Neutrophil (primary cell): Measurements from ENCODE around the gene MAGOH.
"Not testable (repeated sequence)": the region's sequence is repeated elsewhere in the genome, so short reads cannot be mapped to it uniquely, and the experiment has no call there.

Source experiments
- H3K27ac ChIP-seq: fragments of 200-600 bp; sonication (generic); 2 replicates; pipeline ENCODE4 v1.5.1; 2016; ENCODE audit warnings: mild to moderate bottlenecking, moderate library complexity
- H3K27me3 ChIP-seq: fragments of 200-600 bp; sonication (generic); 2 replicates; pipeline ENCODE4 v1.6.0; 2016; ENCODE audit warnings: mild to moderate bottlenecking
- H3K36me3 ChIP-seq: fragments of 200-600 bp; sonication (generic); 2 replicates; pipeline ENCODE4 v1.5.1; 2017
- H3K4me1 ChIP-seq, 2 experiments: fragments of 200-600 bp in 1 of 2; sonication (generic) in 1 of 2; 1 replicate in 1 of 2; 2 replicates in 1 of 2; pipeline versions ENCODE4 v1.5.1 to v1.6.1; 2013 to 2016; ENCODE audit warnings: low read depth in 1 of 2, low read length in 1 of 2, mild to moderate bottlenecking in 1 of 2, moderate library complexity in 1 of 2; ENCODE audit not compliant: control insufficient read depth in 1 of 2, insufficient read depth in 1 of 2
- H3K4me3 ChIP-seq, 2 experiments: fragments of 200-600 bp in 1 of 2; sonication (generic) in 1 of 2; 1 replicate in 1 of 2; 2 replicates in 1 of 2; pipeline ENCODE4 v1.5.1; 2013 to 2016; ENCODE audit warnings: low read depth in 1 of 2, low read length in 1 of 2, mild to moderate bottlenecking in 1 of 2, moderate library complexity in 1 of 2
- H3K9me3 ChIP-seq: fragments of 200-600 bp; sonication (generic); 2 replicates; pipeline ENCODE4 v1.5.1; 2016
- TF ChIP-seq, protein P1 (sequence below): fragments of 200-600 bp; sonication (generic); IDR thresholded peaks from 2 replicates; pipeline ENCODE4 v1.5.1; 2016; ENCODE audit warnings: antibody characterized with exemption

Gene MAGOH

DNA sequence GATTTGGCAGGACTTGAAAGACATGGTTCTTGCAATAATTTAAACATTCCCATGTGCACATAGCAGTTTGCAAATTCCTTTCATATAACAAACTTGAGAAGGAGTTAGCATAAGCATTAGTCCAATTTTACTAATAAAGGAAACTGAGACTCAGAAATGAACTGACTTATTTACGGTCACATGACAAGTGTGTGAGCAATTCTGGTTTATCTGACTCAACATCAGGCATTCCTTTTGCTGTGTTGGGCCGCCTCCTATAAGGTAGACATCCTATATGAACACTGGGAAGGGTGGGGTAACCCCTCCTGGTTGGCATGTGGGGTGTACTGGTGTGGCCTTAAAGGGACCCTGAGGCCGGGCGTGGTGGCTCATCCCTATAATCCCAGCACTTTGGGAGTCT lies 50.2 kb downstream of the MAGOH start:
- Histone ChIP-seq H3K36me3 (no peaks in the 10 kb centered on the region), H3K27me3 (no peaks in the 10 kb centered on the region), H3K27ac (no peak overlapping the region), H3K4me1 (no peaks in the 10 kb centered on the region), H3K9me3 (no peaks in the 10 kb centered on the region), H3K4me3 (no peak overlapping the region)
- TF ChIP-seq, protein P1, sequence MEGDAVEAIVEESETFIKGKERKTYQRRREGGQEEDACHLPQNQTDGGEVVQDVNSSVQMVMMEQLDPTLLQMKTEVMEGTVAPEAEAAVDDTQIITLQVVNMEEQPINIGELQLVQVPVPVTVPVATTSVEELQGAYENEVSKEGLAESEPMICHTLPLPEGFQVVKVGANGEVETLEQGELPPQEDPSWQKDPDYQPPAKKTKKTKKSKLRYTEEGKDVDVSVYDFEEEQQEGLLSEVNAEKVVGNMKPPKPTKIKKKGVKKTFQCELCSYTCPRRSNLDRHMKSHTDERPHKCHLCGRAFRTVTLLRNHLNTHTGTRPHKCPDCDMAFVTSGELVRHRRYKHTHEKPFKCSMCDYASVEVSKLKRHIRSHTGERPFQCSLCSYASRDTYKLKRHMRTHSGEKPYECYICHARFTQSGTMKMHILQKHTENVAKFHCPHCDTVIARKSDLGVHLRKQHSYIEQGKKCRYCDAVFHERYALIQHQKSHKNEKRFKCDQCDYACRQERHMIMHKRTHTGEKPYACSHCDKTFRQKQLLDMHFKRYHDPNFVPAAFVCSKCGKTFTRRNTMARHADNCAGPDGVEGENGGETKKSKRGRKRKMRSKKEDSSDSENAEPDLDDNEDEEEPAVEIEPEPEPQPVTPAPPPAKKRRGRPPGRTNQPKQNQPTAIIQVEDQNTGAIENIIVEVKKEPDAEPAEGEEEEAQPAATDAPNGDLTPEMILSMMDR = no peak

DNA sequence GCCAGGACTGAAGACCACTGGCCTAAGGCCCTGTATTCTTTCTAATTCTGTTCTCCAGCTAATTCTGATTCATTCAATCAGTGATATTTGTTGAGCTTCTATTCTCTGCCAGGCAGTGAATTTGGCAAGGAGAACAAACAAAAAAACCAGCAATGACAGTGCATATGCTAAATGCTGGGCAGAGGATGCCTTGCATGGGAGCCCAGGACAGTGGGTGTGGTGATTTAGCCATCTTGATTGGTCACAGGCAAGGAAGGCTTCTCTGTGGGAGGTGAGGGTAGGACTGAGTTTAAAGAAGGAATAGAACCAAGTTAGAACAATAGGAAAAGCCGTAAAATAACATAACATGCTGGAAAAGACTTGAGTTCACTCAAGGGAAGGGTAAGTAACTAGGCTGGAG lies 50.9 kb downstream of the MAGOH start:
- H3K27me3 ChIP-seq = no peaks in the 10 kb centered on the region
- no peaks in the 10 kb centered on the region for H3K9me3 ChIP-seq
- TF ChIP-seq, protein P1 = no peak
- no peak overlapping the region for H3K27ac ChIP-seq
- H3K36me3 ChIP-seq = no peaks in the 10 kb centered on the region
- H3K4me3 ChIP-seq = no peak overlapping the region
- H3K4me1 ChIP-seq = no peaks in the 10 kb centered on the region

DNA sequence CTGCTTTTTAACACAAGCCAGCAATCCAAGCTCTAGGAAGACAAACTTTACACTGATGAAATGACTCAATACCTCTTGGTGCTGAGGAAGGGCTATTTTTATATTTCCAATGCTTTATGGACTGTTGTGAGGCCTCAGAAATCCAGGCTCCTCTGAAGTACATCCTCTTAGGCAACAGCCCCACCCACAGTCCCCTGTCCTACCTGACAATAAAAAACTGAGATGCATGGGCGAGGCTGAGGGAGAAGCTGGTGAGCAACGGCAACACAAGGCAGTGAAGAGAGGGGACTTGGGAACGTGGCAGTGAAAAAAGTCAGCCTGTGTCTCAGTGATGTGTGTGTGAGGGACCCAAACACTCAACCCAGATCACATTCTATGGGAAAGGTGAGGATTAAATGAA lies 51.8 kb downstream of the MAGOH start:
- Histone ChIP-seq H3K4me3 (no peak overlapping the region), H3K4me1 (peaks cover 0 to 4% of the 10 kb centered on the region in 2 experiments), H3K36me3 (no peaks in the 10 kb centered on the region), H3K9me3 (no peaks in the 10 kb centered on the region), H3K27me3 (no peaks in the 10 kb centered on the region), H3K27ac (no peak overlapping the region)
- TF ChIP-seq, protein P1 = no peak

DNA sequence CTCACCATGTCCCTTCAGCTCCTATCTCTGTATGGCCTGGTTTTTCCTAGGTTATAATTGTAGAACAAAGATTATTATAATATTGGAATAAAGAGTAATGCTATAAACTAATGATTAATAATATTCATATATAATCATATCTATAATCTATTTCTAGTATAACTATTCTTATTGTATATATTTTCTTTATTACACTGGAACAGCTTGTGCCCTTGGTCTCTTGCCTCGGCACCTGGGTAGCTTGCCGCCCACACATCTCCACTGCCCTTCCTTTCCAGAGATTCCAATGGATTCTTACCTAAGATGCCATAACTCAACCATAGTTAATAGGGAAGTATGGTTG lies 52.4 kb downstream of the MAGOH start:
- H3K27ac ChIP-seq, H3K9me3 ChIP-seq, H3K4me1 ChIP-seq, H3K27me3 ChIP-seq, H3K36me3 ChIP-seq, H3K4me3 ChIP-seq: not testable (repeated sequence)

DNA sequence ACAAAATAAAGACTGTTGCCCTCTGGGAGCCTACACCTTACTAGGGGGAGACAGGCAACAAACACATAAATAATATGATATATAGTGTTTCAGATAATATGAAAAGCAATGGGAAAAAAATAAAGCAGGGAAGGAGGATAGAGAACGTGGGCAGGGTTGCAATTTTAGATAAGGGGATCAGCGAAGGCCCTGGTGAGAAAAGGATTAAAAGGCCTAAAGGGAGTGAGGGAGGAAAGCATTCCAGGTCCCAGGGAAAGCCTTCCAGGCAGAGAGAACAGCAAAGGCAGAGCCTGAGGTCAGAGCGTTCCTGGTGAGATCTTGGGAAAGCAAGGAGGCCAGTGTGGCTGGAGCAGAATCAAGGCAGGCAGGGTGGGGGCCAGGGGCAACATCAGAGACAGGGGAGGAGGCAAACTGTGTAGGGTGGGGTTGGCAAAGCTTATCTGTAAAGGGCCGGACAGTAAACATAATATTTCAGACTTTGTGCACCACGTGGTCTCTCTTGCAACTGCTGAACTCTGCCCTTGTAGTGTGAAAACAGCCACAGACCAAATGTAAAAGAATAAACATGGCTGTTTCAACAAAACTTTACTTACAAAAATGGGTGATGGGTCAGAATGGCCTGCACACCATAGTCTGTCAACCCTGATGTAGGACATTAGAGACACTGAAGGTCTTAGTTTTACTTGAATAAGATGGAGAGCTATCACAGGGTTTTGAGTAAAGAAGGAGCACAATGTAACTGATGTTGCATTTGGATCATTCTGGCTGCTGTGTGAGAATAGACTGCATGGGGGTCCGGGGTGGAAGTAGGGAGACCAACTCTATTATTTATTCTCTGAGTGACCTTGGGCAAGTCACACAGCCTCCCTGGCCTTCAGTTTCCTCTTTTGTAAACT lies 55.0 kb downstream of the MAGOH start:
- no peaks in the 10 kb centered on the region for H3K9me3 ChIP-seq
- no peaks in the 10 kb centered on the region for H3K36me3 ChIP-seq
- no peak overlapping the region for H3K27ac ChIP-seq
- peaks cover 27% of the 10 kb centered on the region for H3K27me3 ChIP-seq
- peaks cover 0 to 4% of the 10 kb centered on the region in 2 experiments for H3K4me1 ChIP-seq
- TF ChIP-seq, protein P1 = no peak
- H3K4me3 ChIP-seq = no peak overlapping the region

DNA sequence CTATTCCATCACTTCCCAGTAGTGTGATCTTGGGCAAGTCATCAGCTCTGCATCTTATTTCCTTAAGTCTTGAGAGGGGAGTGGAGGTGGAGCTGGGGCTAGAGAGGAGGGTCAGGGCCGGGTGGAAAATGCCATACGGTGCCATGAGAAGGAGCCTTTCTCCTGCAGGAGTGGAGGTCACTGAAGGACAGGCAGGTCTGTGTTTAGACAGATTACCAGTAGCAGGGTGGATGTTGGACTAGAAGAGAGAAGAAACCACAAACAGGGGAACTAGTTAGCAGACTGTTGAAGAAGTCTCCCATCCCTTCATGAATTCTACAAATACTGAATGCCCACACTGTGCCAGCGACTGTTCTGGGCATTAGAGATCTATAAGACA lies 55.6 kb downstream of the MAGOH start:
- no peaks in the 10 kb centered on the region for H3K36me3 ChIP-seq
- H3K4me1 ChIP-seq = peaks cover 0 to 4% of the 10 kb centered on the region in 2 experiments
- TF ChIP-seq, protein P1 = no peak
- H3K27me3 ChIP-seq = peaks cover 30% of the 10 kb centered on the region
- H3K9me3 ChIP-seq = no peaks in the 10 kb centered on the region
- no peak overlapping the region for H3K4me3 ChIP-seq
- H3K27ac ChIP-seq = no peak overlapping the region
